ENCODE results near the gene GRAMD2B.
A peak's percentile ranks its signal among the peaks of the same experiment; 100 is the strongest.
"Not testable (repeated sequence)": the region's sequence is repeated elsewhere in the genome, so short reads cannot be mapped to it uniquely, and the experiment has no call there.

Gene GRAMD2B

GRCh38 chr5:126422994-126423788 lies at the start of gene GRAMD2B:
Gene GRAMD2B, plus strand, starts transcription at chr5:126423409. Its CDS starts 198 bp downstream, at chr5:126423607.
- no peaks in the 10 kb centered on the region for H3K36me3 Mint-ChIP-seq (ENCODE audit: low read depth)
- peak within 1 kb of the TSS; percentile 71 for H3K27ac Mint-ChIP-seq
- intact Hi-C loops (cut with micrococcal nuclease) = loop anchor here (2.0 kb wide), 1 partner anchor 68 kb away; no protein-coding TSS in a partner anchor
- H3K4me3 Mint-ChIP-seq = peak within 1 kb of the TSS; percentile 83
- H3K4me1 Mint-ChIP-seq (ENCODE audit: low read depth) = peaks cover 13% of the 10 kb centered on the region
- peaks cover 10% of the 10 kb centered on the region for H3K9me3 Mint-ChIP-seq
- peaks cover 2% of the 10 kb centered on the region for H3K27me3 Mint-ChIP-seq

GRCh38 chr5:126374109-126374416 lies 49.1 kb upstream of the GRAMD2B start:
- Mint-ChIP-seq H3K9me3 (no peaks in the 10 kb centered on the region), H3K27me3 (no peaks in the 10 kb centered on the region), H3K36me3 (ENCODE audit: low read depth) (no peaks in the 10 kb centered on the region), H3K27ac (no peak overlapping the region), H3K4me3 (no peak overlapping the region), H3K4me1 (ENCODE audit: low read depth) (no peaks in the 10 kb centered on the region)
- intact Hi-C loops (cut with micrococcal nuclease) = no loop called here

GRCh38 chr5:126376443-126376842 lies 46.8 kb upstream of the GRAMD2B start:
- H3K27ac Mint-ChIP-seq = no peak overlapping the region
- H3K36me3 Mint-ChIP-seq (ENCODE audit: low read depth) = no peaks in the 10 kb centered on the region
- no peaks in the 10 kb centered on the region for H3K9me3 Mint-ChIP-seq
- H3K4me1 Mint-ChIP-seq (ENCODE audit: low read depth) = no peaks in the 10 kb centered on the region
- H3K4me3 Mint-ChIP-seq = no peak overlapping the region
- H3K27me3 Mint-ChIP-seq = peaks cover 3% of the 10 kb centered on the region
- intact Hi-C loops (cut with micrococcal nuclease) = no loop called here

- Mint-ChIP-seq H3K9me3 (no peaks in the 10 kb centered on the region), H3K27me3 (peaks cover 3% of the 10 kb centered on the region), H3K4me1 (ENCODE audit: low read depth) (no peaks in the 10 kb centered on the region), H3K4me3 (no peak overlapping the region), H3K27ac (no peak overlapping the region), H3K36me3 (ENCODE audit: low read depth) (no peaks in the 10 kb centered on the region)
- intact Hi-C loops (cut with micrococcal nuclease) = no loop called here
These were observed 45.8 kb upstream of the GRAMD2B start for GRCh38 chr5:126377424-126377823.

GRCh38 chr5:126380316-126380715 lies 42.9 kb upstream of the GRAMD2B start:
- H3K4me3 Mint-ChIP-seq; H3K27me3 Mint-ChIP-seq; H3K36me3 Mint-ChIP-seq (ENCODE audit: low read depth); H3K27ac Mint-ChIP-seq; H3K4me1 Mint-ChIP-seq (ENCODE audit: low read depth); H3K9me3 Mint-ChIP-seq; intact Hi-C loops (cut with micrococcal nuclease): not testable (repeated sequence)

GRCh38 chr5:126383246-126383645 lies 40.0 kb upstream of the GRAMD2B start:
- Mint-ChIP-seq H3K27me3 (peaks cover 3% of the 10 kb centered on the region), H3K36me3 (ENCODE audit: low read depth) (no peaks in the 10 kb centered on the region), H3K4me3 (no peak overlapping the region), H3K4me1 (ENCODE audit: low read depth) (no peaks in the 10 kb centered on the region), H3K27ac (no peak overlapping the region), H3K9me3 (no peaks in the 10 kb centered on the region)
- intact Hi-C loops (cut with micrococcal nuclease) = no loop called here

- Mint-ChIP-seq H3K27ac (no peak overlapping the region), H3K4me3 (no peak overlapping the region), H3K27me3 (peaks cover 3% of the 10 kb centered on the region), H3K36me3 (ENCODE audit: low read depth) (no peaks in the 10 kb centered on the region), H3K9me3 (no peaks in the 10 kb centered on the region), H3K4me1 (ENCODE audit: low read depth) (no peaks in the 10 kb centered on the region)
- intact Hi-C loops (cut with micrococcal nuclease) = no loop called here
These were observed 39.4 kb upstream of the GRAMD2B start for GRCh38 chr5:126383776-126384175.

- Mint-ChIP-seq H3K9me3 (no peaks in the 10 kb centered on the region), H3K36me3 (ENCODE audit: low read depth) (no peaks in the 10 kb centered on the region), H3K27ac (no peak overlapping the region), H3K4me1 (ENCODE audit: low read depth) (no peaks in the 10 kb centered on the region), H3K4me3 (no peak overlapping the region), H3K27me3 (peaks cover 3% of the 10 kb centered on the region)
- intact Hi-C loops (cut with micrococcal nuclease) = no loop called here
These were observed 38.2 kb upstream of the GRAMD2B start for GRCh38 chr5:126384985-126385384.

GRCh38 chr5:126385524-126386502 lies 37.4 kb upstream of the GRAMD2B start:
- Mint-ChIP-seq H3K36me3 (ENCODE audit: low read depth) (no peaks in the 10 kb centered on the region), H3K4me3 (no peak overlapping the region), H3K9me3 (no peaks in the 10 kb centered on the region), H3K27me3 (no peaks in the 10 kb centered on the region), H3K27ac (no peak overlapping the region), H3K4me1 (ENCODE audit: low read depth) (no peaks in the 10 kb centered on the region)
- intact Hi-C loops (cut with micrococcal nuclease) = no loop called here

GRCh38 chr5:126389179-126389578 lies 34.0 kb upstream of the GRAMD2B start:
- no peaks in the 10 kb centered on the region for H3K27me3 Mint-ChIP-seq
- H3K9me3 Mint-ChIP-seq = no peaks in the 10 kb centered on the region
- no peak overlapping the region for H3K4me3 Mint-ChIP-seq
- no peak overlapping the region for H3K27ac Mint-ChIP-seq
- no peaks in the 10 kb centered on the region for H3K36me3 Mint-ChIP-seq (ENCODE audit: low read depth)
- intact Hi-C loops (cut with micrococcal nuclease) = no loop called here
- no peaks in the 10 kb centered on the region for H3K4me1 Mint-ChIP-seq (ENCODE audit: low read depth)

GRCh38 chr5:126390051-126390450 lies 33.2 kb upstream of the GRAMD2B start:
- H3K27ac Mint-ChIP-seq = no peak overlapping the region
- no peaks in the 10 kb centered on the region for H3K36me3 Mint-ChIP-seq (ENCODE audit: low read depth)
- intact Hi-C loops (cut with micrococcal nuclease) = no loop called here
- no peak overlapping the region for H3K4me3 Mint-ChIP-seq
- no peaks in the 10 kb centered on the region for H3K27me3 Mint-ChIP-seq
- no peaks in the 10 kb centered on the region for H3K9me3 Mint-ChIP-seq
- H3K4me1 Mint-ChIP-seq (ENCODE audit: low read depth) = no peaks in the 10 kb centered on the region

GRCh38 chr5:126391386-126391785 lies 31.8 kb upstream of the GRAMD2B start:
- Mint-ChIP-seq H3K27ac (no peak overlapping the region), H3K36me3 (ENCODE audit: low read depth) (no peaks in the 10 kb centered on the region), H3K27me3 (no peaks in the 10 kb centered on the region), H3K4me1 (ENCODE audit: low read depth) (no peaks in the 10 kb centered on the region), H3K9me3 (no peaks in the 10 kb centered on the region), H3K4me3 (no peak overlapping the region)
- intact Hi-C loops (cut with micrococcal nuclease) = no loop called here

- no peak overlapping the region for H3K27ac Mint-ChIP-seq
- no peaks in the 10 kb centered on the region for H3K4me1 Mint-ChIP-seq (ENCODE audit: low read depth)
- intact Hi-C loops (cut with micrococcal nuclease) = no loop called here
- H3K4me3 Mint-ChIP-seq = no peak overlapping the region
- peaks cover 3% of the 10 kb centered on the region for H3K27me3 Mint-ChIP-seq
- H3K9me3 Mint-ChIP-seq = peaks cover 1% of the 10 kb centered on the region
- H3K36me3 Mint-ChIP-seq (ENCODE audit: low read depth) = no peaks in the 10 kb centered on the region
These were observed 28.9 kb upstream of the GRAMD2B start for GRCh38 chr5:126394211-126394788.

- Mint-ChIP-seq H3K27me3 (peaks cover 3% of the 10 kb centered on the region), H3K36me3 (ENCODE audit: low read depth) (no peaks in the 10 kb centered on the region), H3K4me3 (no peak overlapping the region), H3K27ac (no peak overlapping the region), H3K9me3 (peaks cover 10% of the 10 kb centered on the region), H3K4me1 (ENCODE audit: low read depth) (no peaks in the 10 kb centered on the region)
- intact Hi-C loops (cut with micrococcal nuclease) = no loop called here
These were observed 28.0 kb upstream of the GRAMD2B start for GRCh38 chr5:126395198-126395597.
